Measurements from ENCODE around the gene OVOL1.

The OVOL1 gene

DNA sequence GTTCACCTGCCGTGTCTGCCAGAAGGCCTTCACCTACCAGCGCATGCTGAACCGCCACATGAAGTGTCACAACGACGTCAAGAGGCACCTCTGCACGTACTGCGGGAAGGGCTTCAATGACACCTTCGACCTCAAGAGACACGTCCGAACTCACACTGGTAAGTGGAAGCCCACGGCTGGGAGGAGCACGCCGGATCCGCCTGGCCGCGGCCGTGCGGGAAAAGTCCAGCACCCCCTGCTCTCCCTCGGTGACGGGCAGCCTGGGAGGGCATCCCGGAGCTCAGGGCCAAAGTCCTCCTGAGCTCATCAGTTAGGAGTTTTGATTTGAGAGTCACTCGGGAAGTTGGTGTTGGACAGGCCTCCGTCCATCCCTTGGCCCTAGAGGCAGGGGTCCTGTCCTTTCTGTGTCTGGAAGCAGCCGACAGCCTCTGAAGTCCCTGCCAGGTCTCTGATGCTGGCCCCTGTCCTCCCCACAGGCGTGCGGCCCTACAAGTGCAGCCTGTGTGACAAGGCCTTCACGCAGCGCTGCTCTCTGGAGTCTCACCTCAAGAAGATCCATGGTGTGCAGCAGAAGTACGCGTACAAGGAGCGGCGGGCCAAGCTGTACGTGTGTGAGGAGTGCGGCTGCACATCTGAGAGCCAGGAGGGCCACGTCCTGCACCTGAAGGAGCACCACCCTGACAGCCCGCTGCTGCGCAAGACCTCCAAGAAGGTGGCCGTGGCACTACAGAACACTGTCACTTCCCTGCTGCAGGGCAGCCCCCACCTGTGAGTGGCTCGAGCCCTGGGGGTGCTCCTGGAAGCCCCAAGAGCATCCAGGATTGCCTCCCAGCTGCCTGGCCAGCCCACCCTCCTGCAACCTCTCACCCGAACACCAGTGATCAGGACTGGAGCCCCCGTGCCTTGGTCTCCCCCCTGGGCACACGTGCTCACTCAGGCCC is 8.0 kb downstream of the OVOL1 start:
- TF ChIP-seq, protein P1, sequence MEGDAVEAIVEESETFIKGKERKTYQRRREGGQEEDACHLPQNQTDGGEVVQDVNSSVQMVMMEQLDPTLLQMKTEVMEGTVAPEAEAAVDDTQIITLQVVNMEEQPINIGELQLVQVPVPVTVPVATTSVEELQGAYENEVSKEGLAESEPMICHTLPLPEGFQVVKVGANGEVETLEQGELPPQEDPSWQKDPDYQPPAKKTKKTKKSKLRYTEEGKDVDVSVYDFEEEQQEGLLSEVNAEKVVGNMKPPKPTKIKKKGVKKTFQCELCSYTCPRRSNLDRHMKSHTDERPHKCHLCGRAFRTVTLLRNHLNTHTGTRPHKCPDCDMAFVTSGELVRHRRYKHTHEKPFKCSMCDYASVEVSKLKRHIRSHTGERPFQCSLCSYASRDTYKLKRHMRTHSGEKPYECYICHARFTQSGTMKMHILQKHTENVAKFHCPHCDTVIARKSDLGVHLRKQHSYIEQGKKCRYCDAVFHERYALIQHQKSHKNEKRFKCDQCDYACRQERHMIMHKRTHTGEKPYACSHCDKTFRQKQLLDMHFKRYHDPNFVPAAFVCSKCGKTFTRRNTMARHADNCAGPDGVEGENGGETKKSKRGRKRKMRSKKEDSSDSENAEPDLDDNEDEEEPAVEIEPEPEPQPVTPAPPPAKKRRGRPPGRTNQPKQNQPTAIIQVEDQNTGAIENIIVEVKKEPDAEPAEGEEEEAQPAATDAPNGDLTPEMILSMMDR (IDR thresholded peaks at IDR 0.05; ENCODE audit: low read depth, low read length) = no peak
- H3K4me3 ChIP-seq (ENCODE audit: low read depth, low read length) = no peak overlapping the region
- DNase-seq (ENCODE audit: low read depth, low spot score) = no peak
- in situ Hi-C loops (cut with HindIII; ENCODE audit: low sequenced_read_pairs) = no loop called here

DNA sequence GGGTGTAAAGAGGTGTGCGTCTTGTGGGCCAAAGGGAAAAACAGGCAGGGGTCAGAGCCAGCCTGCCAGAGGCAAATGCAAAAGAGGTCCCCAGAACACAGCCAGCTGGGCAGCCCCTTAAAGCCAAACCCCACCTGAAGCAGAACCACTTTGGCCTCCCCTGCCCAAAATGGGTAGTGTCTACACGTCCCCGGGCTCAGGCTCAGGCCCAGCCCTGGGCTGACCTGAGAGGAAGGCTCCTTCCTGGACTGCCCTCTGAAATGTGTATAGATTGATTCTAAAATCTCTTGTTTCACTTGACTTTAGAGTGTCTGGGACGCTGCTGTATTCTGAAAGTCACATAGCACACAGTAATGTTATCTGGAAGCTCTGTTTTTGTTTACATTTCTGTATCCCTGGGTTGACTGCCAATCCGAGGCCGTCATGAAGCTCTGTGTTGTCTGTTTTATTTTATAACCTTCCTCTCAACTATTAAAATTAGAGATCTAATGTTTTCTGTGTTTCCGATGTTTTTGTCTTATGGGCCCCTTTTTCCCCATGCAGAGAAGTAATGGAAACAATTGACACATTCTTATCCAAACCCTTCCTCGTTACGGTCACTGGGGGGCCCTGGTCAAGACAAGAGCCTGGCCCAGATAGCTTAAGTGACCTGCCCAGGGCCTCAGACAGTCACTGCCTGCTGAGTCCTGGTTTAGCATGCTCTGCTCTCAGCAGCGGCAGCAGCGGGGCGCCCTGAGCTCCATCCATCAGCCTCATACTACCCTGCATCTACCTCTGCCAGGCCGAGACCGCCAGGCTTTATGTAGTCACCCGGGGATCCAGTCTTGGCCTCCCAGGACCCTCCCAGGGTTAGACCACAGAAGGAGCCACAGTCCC is 10.1 kb downstream of the OVOL1 start:
- in situ Hi-C loops (cut with HindIII; ENCODE audit: low sequenced_read_pairs) = no loop called here
- TF ChIP-seq, protein P1 (IDR thresholded peaks at IDR 0.05; ENCODE audit: low read depth, low read length) = no peak
- no peak overlapping the region for H3K4me3 ChIP-seq (ENCODE audit: low read depth, low read length)
- DNase-seq (ENCODE audit: low read depth, low spot score) = no peak

DNA sequence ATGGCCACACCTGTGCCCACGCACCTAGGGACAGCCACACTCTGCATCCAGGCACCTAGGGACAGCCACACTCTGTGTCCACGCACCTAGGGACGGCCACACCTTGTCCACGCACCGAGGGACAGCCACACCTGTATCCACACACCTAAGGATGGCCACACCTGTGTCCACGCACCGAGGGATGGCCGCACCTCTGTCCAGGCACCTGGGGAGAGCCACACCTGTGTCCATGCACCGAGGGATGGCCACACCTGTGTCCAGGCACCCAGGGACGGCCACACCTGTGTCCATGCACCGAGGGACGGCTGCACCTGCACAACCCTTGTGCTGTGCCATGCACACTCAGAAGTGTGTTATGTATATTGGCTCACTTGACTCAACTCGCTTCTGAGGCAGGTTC is 10.8 kb downstream of the OVOL1 start:
- TF ChIP-seq, protein P1 (IDR thresholded peaks at IDR 0.05; ENCODE audit: low read depth, low read length) = no peak
- no peak for DNase-seq (ENCODE audit: low read depth, low spot score)

DNA sequence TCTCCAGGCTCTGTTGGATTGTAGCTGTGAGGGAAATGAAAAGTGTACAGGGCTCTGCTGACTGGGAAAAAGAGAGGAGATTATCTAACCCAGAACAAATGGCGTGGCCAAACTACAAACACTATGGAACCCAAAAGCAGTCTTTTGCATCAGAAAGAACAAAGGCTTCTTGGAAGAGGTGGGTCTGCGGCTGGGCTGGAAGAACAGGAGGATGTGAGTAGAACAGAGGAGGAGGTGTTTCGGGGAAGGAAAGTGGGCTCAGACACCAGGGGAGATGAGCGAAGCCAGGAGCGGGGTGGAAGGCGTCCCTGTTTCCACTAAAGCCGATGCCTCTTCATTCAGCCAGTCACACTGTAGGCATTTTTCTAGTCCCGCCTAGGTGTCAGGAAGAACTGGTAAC is 12.0 kb downstream of the OVOL1 start:
- DNase-seq (ENCODE audit: low read depth, low spot score) = no peak
- in situ Hi-C loops (cut with HindIII; ENCODE audit: low sequenced_read_pairs) = no loop called here
- H3K4me3 ChIP-seq (ENCODE audit: low read depth, low read length) = no peak overlapping the region
- TF ChIP-seq, protein P1 (IDR thresholded peaks at IDR 0.05; ENCODE audit: low read depth, low read length) = no peak

More for the DNA sequence above, 10.8 kb downstream of the OVOL1 start:
- no peak overlapping the region for H3K4me3 ChIP-seq (ENCODE audit: low read depth, low read length)
- in situ Hi-C loops (cut with HindIII; ENCODE audit: low sequenced_read_pairs) = no loop called here

DNA sequence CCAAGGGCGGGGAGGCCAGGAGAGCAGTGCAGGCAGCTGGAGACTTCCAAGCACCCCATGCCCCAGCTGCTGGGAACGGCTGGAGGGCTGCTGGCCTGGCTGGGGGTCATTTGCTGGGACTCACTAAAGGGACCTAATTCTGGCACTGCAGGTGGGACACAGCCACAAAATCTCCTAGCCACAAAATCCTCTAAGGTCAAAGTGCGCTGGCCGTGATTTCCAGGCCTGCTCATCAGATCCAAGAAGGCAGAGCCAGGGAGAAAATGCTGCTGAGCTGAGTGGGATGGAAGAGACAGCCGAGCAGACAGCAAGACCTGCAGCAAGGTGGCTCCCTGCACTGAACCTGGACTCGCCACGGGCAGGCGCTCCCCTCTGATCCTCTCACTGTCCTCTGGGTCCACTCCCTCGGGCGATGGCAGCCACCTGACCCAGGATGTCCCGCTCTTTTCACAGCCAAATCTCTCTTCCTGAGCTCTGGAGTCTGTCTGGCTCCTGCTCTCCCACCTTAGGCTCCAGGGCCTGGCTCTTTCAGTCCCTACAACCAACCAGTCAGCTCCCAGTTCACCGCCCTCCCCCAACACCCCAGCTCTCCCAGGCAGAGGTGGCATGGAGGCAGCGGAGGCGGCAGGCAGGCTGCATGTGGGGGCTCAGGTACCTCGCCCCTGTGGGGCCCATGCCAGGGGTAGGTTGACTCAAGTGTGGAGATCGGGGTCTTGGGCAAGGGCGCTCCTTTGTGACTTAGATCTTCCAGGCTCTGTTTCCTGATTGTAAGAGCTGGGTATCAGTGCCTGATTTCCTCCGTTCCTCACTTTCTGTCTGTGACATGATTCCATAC is 14.5 kb downstream of the OVOL1 start:
- in situ Hi-C loops (cut with HindIII; ENCODE audit: low sequenced_read_pairs) = no loop called here
- TF ChIP-seq, protein P1 (IDR thresholded peaks at IDR 0.05; ENCODE audit: low read depth, low read length) = no peak
- H3K4me3 ChIP-seq (ENCODE audit: low read depth, low read length) = no peak overlapping the region
- DNase-seq (ENCODE audit: low read depth, low spot score) = no peak

DNA sequence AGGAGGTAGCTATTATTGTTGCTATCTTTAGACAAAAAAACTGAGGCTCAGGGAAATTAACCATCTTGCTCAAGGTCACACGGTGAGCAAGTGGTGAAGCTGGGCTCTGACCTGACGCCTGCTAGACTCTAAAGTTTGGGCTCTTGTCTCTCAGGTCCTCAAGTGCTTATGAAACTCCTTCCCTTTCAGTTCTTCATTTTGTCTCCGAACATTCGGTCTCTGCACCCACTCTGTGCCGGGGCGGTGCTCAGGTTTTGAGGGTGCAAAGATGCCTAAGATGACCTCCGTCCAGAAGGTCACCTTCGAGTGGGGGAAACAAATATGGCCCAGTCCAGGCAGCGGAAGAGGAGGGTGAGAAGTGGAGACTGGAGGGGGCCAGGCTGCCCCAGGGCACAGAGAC is 16.0 kb downstream of the OVOL1 start:
- in situ Hi-C loops (cut with HindIII; ENCODE audit: low sequenced_read_pairs) = no loop called here
- no peak for DNase-seq (ENCODE audit: low read depth, low spot score)
- no peak overlapping the region for H3K4me3 ChIP-seq (ENCODE audit: low read depth, low read length)
- TF ChIP-seq, protein P1 (IDR thresholded peaks at IDR 0.05; ENCODE audit: low read depth, low read length) = no peak
